Prostate gland (tissue), 2 donors: ENCODE results near the gene TMEM258. TPM values are rescaled to one million over a fixed set of nuclear protein-coding genes. Genes with fewer than 3 reads are reported as not detected.

Source experiments
- DNase-seq: peaks from one replicate; pipeline ENCODE4 v3.0.0-alpha.2; 2019; ENCODE audit warnings: low spot score
- H3K27ac ChIP-seq, 2 donors: fragments of 200-600 bp; sonication (generic); 2 replicates each; pipeline ENCODE4 v1.5.1; 2017 to 2019
- H3K27me3 ChIP-seq: fragments of 200-600 bp; sonication (generic); replicated peaks from 2 replicates; pipeline ENCODE4 v1.5.1; 2019; ENCODE audit not compliant: insufficient read depth
- H3K36me3 ChIP-seq, 2 donors: fragments of 200-600 bp; sonication (generic); 1 replicate in 1 of 2; 2 replicates in 1 of 2; pipeline versions ENCODE4 v1.5.1 to v1.8.1; 2017 to 2019
- H3K4me1 ChIP-seq: fragments of 200-600 bp; sonication (generic); replicated peaks from 2 replicates; pipeline ENCODE4 v1.5.1; 2019
- H3K4me3 ChIP-seq, 2 donors: fragments of 200-600 bp; sonication (generic); 2 replicates each; pipeline ENCODE4 v1.5.1; 2017 to 2019
- H3K9me3 ChIP-seq: fragments of 200-600 bp; sonication (generic); 2 replicates; pipeline ENCODE4 v1.5.1; 2017
- CTCF ChIP-seq, 4 experiments: fragments of 200-600 bp in 2 of 4; fragments of 450-650 bp in 2 of 4; sonication (generic) in 2 of 4; IDR thresholded peaks; 1 replicate in 3 of 4; 2 replicates in 1 of 4; pipeline ENCODE4 v1.5.1; 2016 to 2019; ENCODE audit warnings: antibody characterized with exemption in 4 of 4, mild to moderate bottlenecking in 2 of 4, moderate library complexity in 2 of 4
- POLR2A ChIP-seq: fragments of 450-650 bp; IDR thresholded peaks from one replicate; pipeline ENCODE4 v1.6.1; 2016; ENCODE audit warnings: antibody characterized with exemption, mild to moderate bottlenecking
- POLR2AphosphoS5 ChIP-seq: sonication (generic); formaldehyde crosslinking; IDR thresholded peaks from one replicate; pipeline ENCODE4 v1.6.1; 2017; ENCODE audit warnings: antibody characterized with exemption
- WGBS: methylation state at CpG from one replicate; pipeline ENCODE4 v1.1.5; 2018; 5-methylcytosine and 5-hydroxymethylcytosine counted together
- intact Hi-C: fragments of 100-400 bp; cut with DNase I; formaldehyde crosslinking; loops from one replicate; pipeline ENCODE4 v1.14.2; 2022
- total RNA-seq, 2 donors: library from RNA; depleted of rRNA; stranded (reverse); fragments of >200 nt; gene quantifications; one replicate each; pipeline ENCODE4 v1.1.0, GENCODE V29; 2016

TMEM258 gene
- total RNA-seq, 2 donors from 2014 or later = 34.8 to 82.9 TPM

- Histone ChIP-seq H3K4me1 (no peaks in the 10 kb centered on the region), H3K4me3 (no peak overlapping the region), H3K36me3 (no peaks in the 10 kb centered on the region), H3K27me3 (no peaks in the 10 kb centered on the region), H3K27ac (no peak overlapping the region), H3K9me3 (no peaks in the 10 kb centered on the region)
- intact Hi-C loops = no loop called here
- WGBS = 90% methylated on average over 14 of the region's 14 CpGs
- TF ChIP-seq POLR2A (no peak), CTCF (IDR thresholded peaks at IDR 0.05) (no peak), POLR2AphosphoS5 (no peak)
- DNase-seq = no peak
These were observed 12.5 kb downstream of the TMEM258 start for GRCh38 chr11:61779666-61780525.

- no peak for DNase-seq
- Histone ChIP-seq H3K4me1 (no peaks in the 10 kb centered on the region), H3K36me3 (no peaks in the 10 kb centered on the region), H3K9me3 (no peaks in the 10 kb centered on the region), H3K27ac (no peak overlapping the region), H3K4me3 (no peak overlapping the region), H3K27me3 (no peaks in the 10 kb centered on the region)
- intact Hi-C loops = no loop called here
- no peak for TF ChIP-seq POLR2AphosphoS5
- no peak for TF ChIP-seq POLR2A
- no peak for TF ChIP-seq CTCF (IDR thresholded peaks at IDR 0.05)
- WGBS = 82% methylated on average over 23 of the region's 24 CpGs
These were observed 13.3 kb downstream of the TMEM258 start for GRCh38 chr11:61778920-61779650.

- WGBS = 78% methylated on average over 11 of the region's 11 CpGs
- TF ChIP-seq POLR2AphosphoS5 (no peak), POLR2A (no peak), CTCF (IDR thresholded peaks at IDR 0.05) (no peak)
These were observed 14.0 kb downstream of the TMEM258 start for GRCh38 chr11:61778357-61778886.

GRCh38 chr11:61777234-61778090 is 14.9 kb downstream of the TMEM258 start:
- H3K4me3 ChIP-seq = peak overlapping the region in 1 of 2 donors; percentile 9
- no peaks in the 10 kb centered on the region for H3K9me3 ChIP-seq
- intact Hi-C loops = no loop called here
- H3K36me3 ChIP-seq = no peaks in the 10 kb centered on the region
- WGBS = 52% methylated on average over 39 of the region's 67 CpGs
- no peak for DNase-seq
- no peaks in the 10 kb centered on the region for H3K27me3 ChIP-seq
- TF ChIP-seq POLR2A = no peak
- TF ChIP-seq CTCF (IDR thresholded peaks at IDR 0.05) = no peak
- TF ChIP-seq POLR2AphosphoS5 = no peak
- H3K27ac ChIP-seq = no peak overlapping the region
- H3K4me1 ChIP-seq = no peaks in the 10 kb centered on the region

More at GRCh38 chr11:61778357-61778886, 14.0 kb downstream of the TMEM258 start:
- Histone ChIP-seq H3K27ac (no peak overlapping the region), H3K27me3 (no peaks in the 10 kb centered on the region), H3K4me3 (no peak overlapping the region), H3K9me3 (no peaks in the 10 kb centered on the region), H3K4me1 (no peaks in the 10 kb centered on the region), H3K36me3 (no peaks in the 10 kb centered on the region)
- intact Hi-C loops = no loop called here
- no peak for DNase-seq
